GM12865 (cell line): ENCODE results near the gene DMAP1.

Experiments used
- DNase-seq: peaks from one replicate; pipeline ENCODE4 v3.0.0; 2010; ENCODE audit warnings: low read depth
- H3K4me3 ChIP-seq: 2 replicates; pipeline ENCODE4 v1.5.1; 2011; ENCODE audit warnings: mild to moderate bottlenecking, low read depth, low read length, control low read depth
- CTCF ChIP-seq: IDR thresholded peaks from 2 replicates; pipeline ENCODE4 v1.5.1; 2011; ENCODE audit warnings: low read length, control low read depth, low read depth, inconsistent platforms; ENCODE audit not compliant: insufficient read depth; ENCODE audit errors: missing control alignments

The DMAP1 gene

GRCh38 chr1:44238660-44239059 lies 25.4 kb downstream of the DMAP1 start:
- no peak for TF ChIP-seq CTCF
- DNase-seq, result no peak
- no peak overlapping the region for H3K4me3 ChIP-seq

- DNase-seq, result no peak
- no peak overlapping the region for H3K4me3 ChIP-seq
- TF ChIP-seq CTCF, result no peak
These were observed 26.2 kb downstream of the DMAP1 start for GRCh38 chr1:44239331-44239960.

- no peak for DNase-seq
- TF ChIP-seq CTCF, result no peak
These were observed 26.7 kb downstream of the DMAP1 start for GRCh38 chr1:44239961-44240371.

GRCh38 chr1:44240802-44241671 lies 27.8 kb downstream of the DMAP1 start:
- TF ChIP-seq CTCF, result no peak
- DNase-seq, result no peak
- H3K4me3 ChIP-seq, result no peak overlapping the region

More at GRCh38 chr1:44239961-44240371, 26.7 kb downstream of the DMAP1 start:
- no peak overlapping the region for H3K4me3 ChIP-seq

- no peak overlapping the region for H3K4me3 ChIP-seq
- DNase-seq, result no peak
- no peak for TF ChIP-seq CTCF
These were observed 29.5 kb downstream of the DMAP1 start for GRCh38 chr1:44242746-44243145.

GRCh38 chr1:44243782-44244495 lies 30.7 kb downstream of the DMAP1 start:
- no peak for DNase-seq
- TF ChIP-seq CTCF, result no peak
- no peak overlapping the region for H3K4me3 ChIP-seq
